HEK293T (cell line): Measurements from ENCODE around the gene INHBA.

ENCODE experiments used
- CTCF ChIA-PET: fragments of 350-600 bp; formaldehyde crosslinking; extraction: SDS; loops from one replicate; lab custom pipeline; 2021; ENCODE audit warnings: antibody characterized with exemption, inconsistent platforms; lab: Yijun Ruan, JAX
- POLR2A ChIA-PET: fragments of 350-600 bp; formaldehyde crosslinking; extraction: SDS; loops from one replicate; lab custom pipeline; 2020; ENCODE audit warnings: antibody characterized with exemption, inconsistent platforms; lab: Yijun Ruan, JAX
- DNase-seq: peaks from one replicate; pipeline ENCODE4 v3.0.0; 2012; ENCODE audit warnings: mixed read lengths; ENCODE audit errors: extremely low spot score
- ARNT ChIP-seq: fragments of 450-650 bp; IDR thresholded peaks from 2 replicates; pipeline ENCODE4 v1.6.1; 2017; ENCODE audit warnings: mild to moderate bottlenecking
- BHLHE40 ChIP-seq: fragments of 450-650 bp; IDR thresholded peaks from 2 replicates; pipeline ENCODE4 v1.6.1; 2016; ENCODE audit warnings: mild to moderate bottlenecking, moderate library complexity, borderline replicate concordance
- CTBP1 ChIP-seq: fragments of 450-650 bp; IDR thresholded peaks from 2 replicates; pipeline ENCODE4 v1.6.1; 2016; ENCODE audit warnings: borderline replicate concordance
- ELF4 ChIP-seq: fragments of 450-650 bp; IDR thresholded peaks from 2 replicates; pipeline ENCODE4 v1.6.1; 2017; ENCODE audit warnings: antibody characterized with exemption
- FOXA1 ChIP-seq: fragments of 450-650 bp; IDR thresholded peaks from 2 replicates; pipeline ENCODE4 v1.6.1; 2016; ENCODE audit warnings: mild to moderate bottlenecking
- FOXK2 ChIP-seq: fragments of 450-650 bp; IDR thresholded peaks from 2 replicates; pipeline ENCODE4 v1.6.1; 2016; ENCODE audit warnings: mild to moderate bottlenecking
- FOXM1 ChIP-seq: fragments of 450-650 bp; IDR thresholded peaks from 2 replicates; pipeline ENCODE4 v1.6.1; 2017; ENCODE audit warnings: mild to moderate bottlenecking, borderline replicate concordance
- HDGF ChIP-seq: fragments of 450-650 bp; IDR thresholded peaks from 2 replicates; pipeline ENCODE4 v1.6.1; 2017; ENCODE audit warnings: antibody characterized with exemption, borderline replicate concordance
- L3MBTL2 ChIP-seq: fragments of 450-650 bp; conservative IDR thresholded peaks from 2 replicates; pipeline ENCODE4 v1.6.1; 2016; ENCODE audit warnings: mild to moderate bottlenecking
- LEF1 ChIP-seq: fragments of 450-650 bp; IDR thresholded peaks from 2 replicates; pipeline ENCODE4 v1.6.1; 2017; ENCODE audit warnings: mild to moderate bottlenecking, borderline replicate concordance
- NFRKB ChIP-seq: fragments of 450-650 bp; IDR thresholded peaks from 2 replicates; pipeline ENCODE4 v1.6.1; 2016; ENCODE audit warnings: mild to moderate bottlenecking, moderate library complexity
- PKNOX1 ChIP-seq: fragments of 450-650 bp; IDR thresholded peaks from 2 replicates; pipeline ENCODE4 v1.6.1; 2016
- SP1 ChIP-seq: fragments of 450-650 bp; IDR thresholded peaks from 2 replicates; pipeline ENCODE4 v1.6.1; 2017
- SUZ12 ChIP-seq: fragments of 450-650 bp; IDR thresholded peaks from 2 replicates; pipeline ENCODE4 v1.6.1; 2016; ENCODE audit warnings: mild to moderate bottlenecking
- TARDBP ChIP-seq: fragments of 450-650 bp; IDR thresholded peaks from 2 replicates; pipeline ENCODE4 v1.6.1; 2016
- ZNF384 ChIP-seq: fragments of 450-650 bp; IDR thresholded peaks from 2 replicates; pipeline ENCODE4 v1.6.1; 2016

Gene INHBA

GRCh38 chr7:41701068-41701941 is 1.6 kb downstream of the INHBA start:
- TF ChIP-seq BHLHE40 (no peak), LEF1 (no peak), FOXM1 (no peak), PKNOX1 (no peak), SP1 (no peak)
- CTCF ChIA-PET: interaction anchor here (0.6 to 0.7 kb wide), 2 partner anchors 1304 to 1351 kb away, joined by 3 to 4 read pairs; no protein-coding TSS in a partner anchor
- POLR2A ChIA-PET: no interaction called here
- no peak for DNase-seq

GRCh38 chr7:41700044-41700471 is 2.8 kb downstream of the INHBA start:
- POLR2A ChIA-PET: no interaction called here
- TF ChIP-seq ZNF384 (no peak), LEF1 (no peak), NFRKB (no peak), PKNOX1 (no peak), FOXA1 (no peak), ELF4 (no peak)
- CTCF ChIA-PET: no interaction called here
- DNase-seq: no peak

- no peak for DNase-seq
- POLR2A ChIA-PET: no interaction called here
- CTCF ChIA-PET: no interaction called here
- TF ChIP-seq ARNT: no peak
- TF ChIP-seq LEF1: no peak
- no peak for TF ChIP-seq TARDBP
- TF ChIP-seq NFRKB: no peak
- TF ChIP-seq BHLHE40: no peak
- TF ChIP-seq FOXK2: no peak
- no peak for TF ChIP-seq FOXA1
- TF ChIP-seq FOXM1: no peak
- TF ChIP-seq HDGF: no peak
- TF ChIP-seq CTBP1: no peak
- no peak for TF ChIP-seq L3MBTL2
- TF ChIP-seq SUZ12: no peak
- TF ChIP-seq SP1: no peak
- TF ChIP-seq ZNF384: no peak
- no peak for TF ChIP-seq PKNOX1
- no peak for TF ChIP-seq ELF4
Measured at GRCh38 chr7:41699516-41699915, 3.4 kb downstream of the INHBA start.

GRCh38 chr7:41698726-41699125 is 4.2 kb downstream of the INHBA start:
- ChIA-PET POLR2A (no interaction called here), CTCF (interaction anchor here (0.6 kb wide), 1 partner anchor 969 kb away, joined by 3 read pairs; no protein-coding TSS in a partner anchor)
- TF ChIP-seq ARNT (no peak), ELF4 (no peak), FOXM1 (no peak), CTBP1 (no peak), NFRKB (no peak), BHLHE40 (no peak), PKNOX1 (no peak)
- no peak for DNase-seq

GRCh38 chr7:41698114-41698513 is 4.8 kb downstream of the INHBA start:
- POLR2A ChIA-PET: no interaction called here
- TF ChIP-seq L3MBTL2: no peak
- TF ChIP-seq SUZ12: no peak
- TF ChIP-seq LEF1: no peak
- TF ChIP-seq SP1: no peak
- TF ChIP-seq CTBP1: no peak
- TF ChIP-seq ARNT: no peak
- no peak for TF ChIP-seq PKNOX1
- no peak for TF ChIP-seq BHLHE40
- no peak for TF ChIP-seq FOXA1
- DNase-seq: no peak
- CTCF ChIA-PET: no interaction called here
